Activated CD4-positive, alpha-beta T cell treated with anti-CD3 and anti-CD28 coated beads, Interleukin-2, amount 50 U/mL, for 16 hours (primary cell): ENCODE measurements around the gene COX10.
"Not testable (repeated sequence)": the region's sequence is repeated elsewhere in the genome, so short reads cannot be mapped to it uniquely, and the experiment has no call there.

Experiments used
- DNase-seq: peaks from one replicate; pipeline ENCODE4 v3.0.0-alpha.2; 2020

Gene COX10

GRCh38 chr17:14186443-14186842 lies 117.1 kb downstream of the COX10 start:
- DNase-seq: not testable (repeated sequence)

- DNase-seq: not testable (repeated sequence)
Measured at GRCh38 chr17:14190774-14191173, 121.5 kb downstream of the COX10 start.

- DNase-seq: not testable (repeated sequence)
Measured at GRCh38 chr17:14191469-14191868, 122.2 kb downstream of the COX10 start.

- not testable (repeated sequence) for DNase-seq
Measured at GRCh38 chr17:14192039-14192438, 122.7 kb downstream of the COX10 start.

- peak; percentile 54 for DNase-seq
Measured at GRCh38 chr17:14192636-14193344, 123.5 kb downstream of the COX10 start.

- DNase-seq: peak; percentile 58
Measured at GRCh38 chr17:14196377-14196997, 127.2 kb downstream of the COX10 start.

GRCh38 chr17:14197057-14197456 lies 127.8 kb downstream of the COX10 start:
- DNase-seq: peak; percentile 49

- DNase-seq: peak; percentile 66
Measured at GRCh38 chr17:14197586-14197985, 128.3 kb downstream of the COX10 start.

- DNase-seq: no peak
Measured at GRCh38 chr17:14198013-14198412, 128.7 kb downstream of the COX10 start.

- DNase-seq: no peak
Measured at GRCh38 chr17:14198575-14198974, 129.3 kb downstream of the COX10 start.

- DNase-seq: no peak
Measured at GRCh38 chr17:14199601-14200000, 130.3 kb downstream of the COX10 start.

GRCh38 chr17:14200354-14200753 lies 131.1 kb downstream of the COX10 start:
- DNase-seq: no peak

GRCh38 chr17:14201021-14201987 lies 132.0 kb downstream of the COX10 start:
- DNase-seq: peak; percentile 87

- DNase-seq: no peak
Measured at GRCh38 chr17:14201988-14202380, 132.7 kb downstream of the COX10 start.

GRCh38 chr17:14202388-14203166 lies 133.3 kb downstream of the COX10 start:
- peak; percentile 48 for DNase-seq

GRCh38 chr17:14203388-14203787 lies 134.1 kb downstream of the COX10 start:
- DNase-seq: peak; percentile 58

GRCh38 chr17:14204084-14204483 lies 134.8 kb downstream of the COX10 start:
- no peak for DNase-seq

GRCh38 chr17:14204546-14204945 lies 135.2 kb downstream of the COX10 start:
- DNase-seq: no peak

GRCh38 chr17:14205380-14205779 lies 136.1 kb downstream of the COX10 start:
- DNase-seq: no peak

- DNase-seq: peak; percentile 90
Measured at GRCh38 chr17:14205992-14206461, 136.7 kb downstream of the COX10 start.

- no peak for DNase-seq
Measured at GRCh38 chr17:14206891-14207290, 137.6 kb downstream of the COX10 start.

- DNase-seq: no peak
Measured at GRCh38 chr17:14207791-14208190, 138.5 kb downstream of the COX10 start.
